ENCODE data around the gene RBM20.

Gene RBM20

GRCh38 chr10:110636572-110636931 lies 7.6 kb upstream of the RBM20 start:
- Histone ChIP-seq H4K20me1 (ENCODE audit: insufficient read depth, low read length) (no peaks in the 10 kb centered on the region), H3K27ac (ENCODE audit: low read length) (no peak overlapping the region), H3F3A (ENCODE audit: insufficient read depth, low read length) (no peaks in the 10 kb centered on the region), H3K9me3 (replicated peaks; ENCODE audit: insufficient read depth, low read length) (no peaks in the 10 kb centered on the region), H3K9ac (ENCODE audit: low read length) (no peak overlapping the region), H3K4me2 (ENCODE audit: low read depth, low read length) (no peak overlapping the region), H3K27me3 (replicated peaks; ENCODE audit: insufficient read depth, low read length) (no peaks in the 10 kb centered on the region), H3K9me2 (replicated peaks; ENCODE audit: insufficient read depth, low read length) (no peaks in the 10 kb centered on the region), H3K79me2 (ENCODE audit: low read length) (no peaks in the 10 kb centered on the region), H3K4me1 (ENCODE audit: low read length) (no peaks in the 10 kb centered on the region), H3K36me3 (replicated peaks; ENCODE audit: insufficient read depth, low read length) (no peaks in the 10 kb centered on the region), H3K4me3 (ENCODE audit: low read length) (no peak overlapping the region), H2AFZ (ENCODE audit: low read length) (no peak overlapping the region)
- DNase-seq = no peak
- no peak for TF ChIP-seq EZH2phosphoT487 (IDR thresholded peaks at IDR 0.05; ENCODE audit: low read length)
- no peak for TF ChIP-seq EZH2 (optimal IDR thresholded peaks at IDR 0.05; ENCODE audit: low read depth, low read length)
- TF ChIP-seq CTCF (IDR thresholded peaks at IDR 0.05; ENCODE audit: low read length) = no peak

GRCh38 chr10:110636932-110637557 lies 7.1 kb upstream of the RBM20 start:
- H4K20me1 ChIP-seq (ENCODE audit: insufficient read depth, low read length) = no peaks in the 10 kb centered on the region
- no peaks in the 10 kb centered on the region for H3K4me1 ChIP-seq (ENCODE audit: low read length)
- H3K4me3 ChIP-seq (ENCODE audit: low read length) = no peak overlapping the region
- H3K27ac ChIP-seq (ENCODE audit: low read length) = no peak overlapping the region
- no peak overlapping the region for H3K4me2 ChIP-seq (ENCODE audit: low read depth, low read length)
- no peak overlapping the region for H2AFZ ChIP-seq (ENCODE audit: low read length)
- H3K79me2 ChIP-seq (ENCODE audit: low read length) = no peaks in the 10 kb centered on the region
- TF ChIP-seq EZH2 (optimal IDR thresholded peaks at IDR 0.05; ENCODE audit: low read depth, low read length) (no peak), EZH2phosphoT487 (IDR thresholded peaks at IDR 0.05; ENCODE audit: low read length) (no peak), CTCF (IDR thresholded peaks at IDR 0.05; ENCODE audit: low read length) (no peak)
- H3K9me2 ChIP-seq (replicated peaks; ENCODE audit: insufficient read depth, low read length) = no peaks in the 10 kb centered on the region
- no peak overlapping the region for H3K9ac ChIP-seq (ENCODE audit: low read length)
- H3K27me3 ChIP-seq (replicated peaks; ENCODE audit: insufficient read depth, low read length) = 0 out of 2 replicates have a peak, but pooled peaks cover under 1% of the 10 kb centered on the region
- no peaks in the 10 kb centered on the region for H3K9me3 ChIP-seq (replicated peaks; ENCODE audit: insufficient read depth, low read length)
- no peaks in the 10 kb centered on the region for H3K36me3 ChIP-seq (replicated peaks; ENCODE audit: insufficient read depth, low read length)
- no peak for DNase-seq
- no peaks in the 10 kb centered on the region for H3F3A ChIP-seq (ENCODE audit: insufficient read depth, low read length)

GRCh38 chr10:110637558-110638053 lies 6.5 kb upstream of the RBM20 start:
- no peaks in the 10 kb centered on the region for H3K36me3 ChIP-seq (replicated peaks; ENCODE audit: insufficient read depth, low read length)
- no peaks in the 10 kb centered on the region for H3K4me1 ChIP-seq (ENCODE audit: low read length)
- no peak overlapping the region for H3K4me3 ChIP-seq (ENCODE audit: low read length)
- no peaks in the 10 kb centered on the region for H3K9me3 ChIP-seq (replicated peaks; ENCODE audit: insufficient read depth, low read length)
- no peak overlapping the region for H3K9ac ChIP-seq (ENCODE audit: low read length)
- DNase-seq = no peak
- no peaks in the 10 kb centered on the region for H4K20me1 ChIP-seq (ENCODE audit: insufficient read depth, low read length)
- no peak overlapping the region for H2AFZ ChIP-seq (ENCODE audit: low read length)
- H3K27ac ChIP-seq (ENCODE audit: low read length) = no peak overlapping the region
- H3F3A ChIP-seq (ENCODE audit: insufficient read depth, low read length) = no peaks in the 10 kb centered on the region
- no peak overlapping the region for H3K4me2 ChIP-seq (ENCODE audit: low read depth, low read length)
- no peaks in the 10 kb centered on the region for H3K79me2 ChIP-seq (ENCODE audit: low read length)
- H3K27me3 ChIP-seq (replicated peaks; ENCODE audit: insufficient read depth, low read length) = 0 out of 2 replicates have a peak, but pooled peaks cover 6% of the 10 kb centered on the region
- H3K9me2 ChIP-seq (replicated peaks; ENCODE audit: insufficient read depth, low read length) = no peaks in the 10 kb centered on the region
- TF ChIP-seq EZH2phosphoT487 (IDR thresholded peaks at IDR 0.05; ENCODE audit: low read length) (no peak), EZH2 (optimal IDR thresholded peaks at IDR 0.05; ENCODE audit: low read depth, low read length) (no peak), CTCF (IDR thresholded peaks at IDR 0.05; ENCODE audit: low read length) (no peak)

All from MM.1S (cell line).